ENCODE measurements around the gene PLXNA2. TPM values are rescaled to one million over a fixed set of nuclear protein-coding genes. Genes with fewer than 3 reads are reported as not detected.

PLXNA2 gene
- total and polyA plus RNA-seq, 2 of the 8 experiments (the other 6 are each of a cell fraction or from before 2014, with no cell fraction given): 0.33 to 1.5 TPM

DNA sequence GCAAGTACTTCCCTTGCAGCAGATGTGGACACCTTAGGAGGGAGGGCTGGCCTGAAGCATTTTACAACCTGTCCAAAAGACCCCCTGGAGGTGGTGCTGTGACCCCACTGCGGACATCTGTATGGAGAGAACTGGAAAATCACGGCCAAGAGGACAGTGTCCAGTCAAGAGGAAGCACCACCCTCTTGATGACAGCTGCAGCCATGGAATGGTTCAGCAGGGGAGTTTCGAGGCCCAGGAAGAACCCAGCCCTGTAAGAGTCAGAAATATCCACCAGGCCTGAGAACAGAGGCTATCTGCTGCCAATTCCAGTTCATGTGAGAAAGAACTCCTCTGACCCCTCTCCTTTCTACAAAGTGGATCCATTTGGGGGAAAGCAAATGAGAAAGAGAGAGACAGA, 126.8 kb downstream of the PLXNA2 start:
- Histone ChIP-seq H2BK20ac (ENCODE audit: low read length) (no peak overlapping the region), H3K27me3 (replicated peaks in 1 of 4; ENCODE audit: control insufficient read depth in 3 of 4, extremely low read depth in 1 of 4, insufficient read depth in 3 of 4, low read length in 3 of 4) (0 out of 7 replicates have a peak, but pooled peaks cover 0 to 3% (median 0%) of the 10 kb centered on the region in 4 experiments), H4K8ac (ENCODE audit: extremely low read depth, insufficient read depth, low read length) (no peak overlapping the region), H3K23ac (ENCODE audit: insufficient read length) (no peak overlapping the region), H3K9me3 (ENCODE audit: insufficient read depth in 2 of 2, low read depth in 1 of 2, low read length in 1 of 2) (no peaks in the 10 kb centered on the region), H3K36me3 (ENCODE audit: control insufficient read depth in 2 of 4, insufficient read depth in 4 of 4, low read length in 3 of 4) (no peaks in the 10 kb centered on the region), H2BK15ac (ENCODE audit: low read length) (no peak overlapping the region), H3K18ac (ENCODE audit: extremely low read depth, low read length) (no peak overlapping the region), H3K79me1 (ENCODE audit: low read depth, low read length) (no peaks in the 10 kb centered on the region), H3K4ac (replicated peaks; ENCODE audit: insufficient read length, low read depth, low read length) (no peak overlapping the region), H2BK5ac (ENCODE audit: low read depth, low read length) (no peak overlapping the region), H3K14ac (ENCODE audit: insufficient read length) (no peak overlapping the region), H4K5ac (ENCODE audit: insufficient read length, low read depth, low read length) (no peak overlapping the region), H2AFZ (ENCODE audit: low read length) (no peak overlapping the region), H2BK12ac (ENCODE audit: low read depth, low read length) (no peak overlapping the region), H3K79me2 (ENCODE audit: control insufficient read depth in 1 of 2, insufficient read depth in 2 of 2, low read length in 2 of 2) (no peaks in the 10 kb centered on the region), H3K4me3 (ENCODE audit: extremely low read depth in 1 of 4, insufficient read depth in 2 of 4, low read depth in 3 of 4, low read length in 4 of 4) (no peak overlapping the region), H3K56ac (replicated peaks; ENCODE audit: insufficient read length, low read depth, low read length) (no peak overlapping the region), H3K23me2 (ENCODE audit: low read depth, low read length) (no peaks in the 10 kb centered on the region; the same call in 1 of the 2 replicates), H2BK120ac (replicated peaks; ENCODE audit: low read depth, low read length) (no peak overlapping the region), H4K20me1 (replicated peaks in 1 of 2; ENCODE audit: control insufficient read depth in 1 of 2, insufficient read depth in 2 of 2, low read length in 2 of 2) (no peaks in the 10 kb centered on the region), H3K27ac (ENCODE audit: low read depth, low read length) (no peak overlapping the region), H3K9ac (replicated peaks in 1 of 4; ENCODE audit: extremely low read depth in 1 of 4, low read depth in 3 of 4, low read length in 3 of 4) (no peak overlapping the region), H3K4me1 (replicated peaks in 1 of 4; ENCODE audit: control insufficient read depth in 3 of 4, insufficient read depth in 4 of 4, low read length in 3 of 4) (peaks cover 0 to 7% (median 2%) of the 10 kb centered on the region in 4 experiments; a peak in 5 of 7 replicates), H3K4me2 (ENCODE audit: insufficient read depth in 1 of 2, low read depth in 2 of 2, low read length in 2 of 2) (no peak overlapping the region), H2AK5ac (ENCODE audit: low read depth, low read length) (no peak overlapping the region), H4K91ac (replicated peaks; ENCODE audit: insufficient read length, low read length) (no peak overlapping the region)
- FAIRE-seq (no peak), DNase-seq (ENCODE audit: low read depth in 1 of 2, low spot score in 2 of 2) (no peak)
- 88% methylated on average over 3 of the region's 3 CpGs; no CpG with 5 or more reads in 1 of the 2 experiments for WGBS, 2 experiments (ENCODE audit: extremely low coverage in 1 of 2, insufficient coverage in 1 of 2, insufficient read length in 1 of 2, insufficient replicate concordance in 2 of 2, low coverage in 1 of 2, low lambda C conversion rate in 2 of 2, missing lambda C conversion rate in 1 of 2)
- TF ChIP-seq SAP30 (IDR thresholded peaks at IDR 0.05; ENCODE audit: insufficient read depth, insufficient replicate concordance, low read length) (no peak), CEBPB (IDR thresholded peaks at IDR 0.05; ENCODE audit: low read depth, low read length) (no peak), NRF1 (IDR thresholded peaks at IDR 0.05; ENCODE audit: low read depth, low read length) (no peak), NANOG (IDR thresholded peaks at IDR 0.05; ENCODE audit: insufficient read depth, low read depth, low read length, poor library complexity, severe bottlenecking) (no peak), SIX5 (IDR thresholded peaks at IDR 0.05; ENCODE audit: low read depth, low read length) (no peak), GABPA (IDR thresholded peaks at IDR 0.05; ENCODE audit: borderline replicate concordance, insufficient read depth, low read length) (no peak)
- CTCF ChIA-PET (ENCODE audit: partially characterized antibody): interaction anchor here (1.0 to 2.5 kb wide), 7 partner anchors 11 to 128 kb away, joined by 4 to 10 read pairs (median 5); no protein-coding TSS in a partner anchor
- POLR2A ChIA-PET (ENCODE audit: partially characterized antibody): no interaction called here
